KG1 (cell line): ENCODE measurements around the gene BCAP31.
"Not testable (repeated sequence)": the region's sequence is repeated elsewhere in the genome, so short reads cannot be mapped to it uniquely, and the experiment has no call there.

Experiments used
- DNase-seq: peaks from one replicate; lab custom pipeline; 2025; lab: John Stamatoyannopoulos, UW

Gene BCAP31

DNA sequence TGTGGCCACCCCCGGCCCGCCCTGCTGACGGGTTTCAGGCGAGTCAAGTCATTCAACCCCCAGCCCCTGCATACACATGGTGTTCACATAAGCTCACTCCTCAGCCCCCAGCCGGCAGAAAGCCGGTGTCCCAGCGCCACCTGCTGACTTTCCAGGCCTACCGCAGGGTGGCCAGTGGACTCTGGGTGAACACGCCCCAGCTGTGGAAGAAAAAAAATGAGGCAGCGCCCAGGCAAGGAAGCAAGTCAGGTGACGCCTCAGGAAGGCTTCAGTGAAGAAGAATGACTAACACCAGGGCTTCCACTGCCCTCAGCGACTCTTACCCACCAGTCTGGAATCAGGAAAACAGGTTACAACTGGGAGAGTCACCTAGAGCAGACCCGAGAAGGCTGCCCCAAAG lies 15.8 kb downstream of the BCAP31 start:
- DNase-seq = no peak

- DNase-seq = no peak
Observed at GRCh38 chrX:153707406-153707805, 16.8 kb downstream of the BCAP31 start.

- DNase-seq = no peak
Observed at GRCh38 chrX:153706799-153707198, 17.4 kb downstream of the BCAP31 start.

- DNase-seq = not testable (repeated sequence)
Observed at GRCh38 chrX:153705403-153706060, 18.7 kb downstream of the BCAP31 start.

DNA sequence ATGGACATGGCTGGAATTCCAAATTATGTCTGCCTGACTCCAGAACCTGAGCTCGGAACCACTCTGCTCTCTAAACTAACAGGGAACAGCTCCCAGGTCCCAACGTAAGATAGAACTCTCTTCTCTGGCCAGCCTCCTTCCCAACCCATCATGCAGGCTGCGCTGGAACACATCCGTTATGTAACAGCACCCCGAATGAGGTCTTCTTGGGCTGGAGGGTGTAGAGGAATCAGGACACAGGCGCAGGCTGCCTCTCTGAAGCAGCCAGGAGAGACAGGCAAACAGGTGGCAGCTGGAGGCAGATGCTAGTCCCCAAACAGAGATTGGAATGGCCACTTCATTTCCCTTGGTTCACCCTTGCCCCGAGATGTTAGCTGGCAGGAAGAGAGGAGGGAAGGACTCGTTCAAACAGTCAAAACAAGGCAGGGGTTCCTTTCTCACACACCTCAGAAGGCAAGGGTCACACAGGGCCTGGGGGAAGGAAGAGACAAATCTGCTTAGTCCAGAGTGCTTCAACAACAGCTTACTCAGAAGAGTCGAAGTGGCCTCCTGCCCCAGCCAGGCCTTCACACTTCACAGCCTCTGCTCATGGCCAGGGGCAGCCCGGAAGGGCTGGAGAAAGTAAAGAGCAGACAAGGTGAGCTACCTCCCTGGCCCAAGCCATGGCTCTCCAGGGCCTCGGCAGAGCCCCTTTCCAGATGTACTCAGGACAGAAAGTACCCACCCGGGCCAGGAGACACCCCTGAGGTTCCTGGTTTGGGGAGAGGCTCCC lies 19.4 kb downstream of the BCAP31 start:
- not testable (repeated sequence) for DNase-seq

- DNase-seq = no peak
Observed at GRCh38 chrX:153704021-153704526, 20.1 kb downstream of the BCAP31 start.

DNA sequence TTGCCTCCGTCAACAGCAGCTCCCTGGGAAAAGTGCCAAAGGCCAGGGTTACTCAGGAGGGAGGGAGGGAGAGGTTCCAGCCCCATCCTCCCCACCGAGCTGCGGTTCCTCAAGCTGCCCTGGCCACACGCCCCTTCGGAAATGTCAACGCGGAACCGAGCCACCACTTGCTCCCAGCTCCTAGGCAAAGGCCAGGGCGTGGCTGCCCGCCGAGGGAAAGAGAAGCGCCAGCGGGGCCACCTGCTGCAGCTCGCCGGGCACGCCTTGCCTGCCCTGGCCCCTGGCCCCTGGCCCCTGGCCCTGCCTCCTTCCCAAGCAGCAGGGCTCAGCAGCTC lies 21.2 kb downstream of the BCAP31 start:
- DNase-seq = no peak

- no peak for DNase-seq
Observed at GRCh38 chrX:153702336-153703035, 21.7 kb downstream of the BCAP31 start.

GRCh38 chrX:153701706-153702105 lies 22.5 kb downstream of the BCAP31 start:
- DNase-seq = no peak

- DNase-seq = no peak
Observed at GRCh38 chrX:153700967-153701366, 23.2 kb downstream of the BCAP31 start.

GRCh38 chrX:153700376-153700945 lies 23.7 kb downstream of the BCAP31 start:
- no peak for DNase-seq

GRCh38 chrX:153699784-153700371 lies 24.3 kb downstream of the BCAP31 start:
- not testable (repeated sequence) for DNase-seq

- not testable (repeated sequence) for DNase-seq
Observed at GRCh38 chrX:153699210-153699783, 24.9 kb downstream of the BCAP31 start.

DNA sequence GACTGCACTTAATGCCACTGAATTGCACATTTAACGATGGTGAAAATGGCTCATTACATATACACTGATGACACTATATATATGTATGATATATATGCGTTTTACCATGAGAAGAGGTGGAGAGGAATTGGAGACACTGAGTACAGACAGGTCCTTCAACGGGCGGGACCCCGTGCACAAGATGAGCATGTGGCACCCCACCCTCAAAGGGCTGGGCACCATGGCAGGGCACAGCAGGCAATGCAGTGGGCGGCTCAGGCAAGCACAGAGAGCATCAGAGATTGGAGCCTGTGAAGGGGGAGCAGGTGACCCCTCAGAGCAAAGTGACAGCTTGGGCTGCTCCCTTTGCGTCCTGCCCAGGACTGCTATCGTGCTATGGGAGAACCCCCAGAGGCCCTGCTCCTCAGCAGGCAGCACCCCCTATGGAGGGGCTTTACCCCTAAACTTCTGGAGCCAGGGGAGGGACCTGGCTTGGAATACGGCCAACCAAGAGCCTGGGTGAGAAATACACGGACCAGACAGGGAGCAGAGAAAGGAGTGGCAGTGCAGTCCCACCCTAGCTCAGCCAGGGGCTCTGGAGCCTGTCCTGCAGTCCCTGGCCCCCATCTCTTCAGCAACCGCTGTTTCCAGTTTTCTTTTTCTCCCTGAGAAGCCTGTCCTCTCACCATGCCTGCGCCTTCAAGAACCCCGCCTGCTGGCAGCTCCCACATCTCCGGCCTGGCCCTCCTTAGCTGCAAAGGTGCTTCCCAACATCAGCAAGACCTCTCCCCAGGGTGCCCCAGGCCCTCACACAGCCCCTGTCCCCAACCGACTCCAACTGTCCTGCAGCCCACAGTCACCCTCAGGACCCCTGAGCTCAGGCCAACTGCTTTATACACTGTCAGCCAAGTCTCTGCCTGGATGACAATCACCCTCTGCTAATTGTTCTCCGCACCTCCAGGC lies 26.0 kb downstream of the BCAP31 start:
- no peak for DNase-seq

DNA sequence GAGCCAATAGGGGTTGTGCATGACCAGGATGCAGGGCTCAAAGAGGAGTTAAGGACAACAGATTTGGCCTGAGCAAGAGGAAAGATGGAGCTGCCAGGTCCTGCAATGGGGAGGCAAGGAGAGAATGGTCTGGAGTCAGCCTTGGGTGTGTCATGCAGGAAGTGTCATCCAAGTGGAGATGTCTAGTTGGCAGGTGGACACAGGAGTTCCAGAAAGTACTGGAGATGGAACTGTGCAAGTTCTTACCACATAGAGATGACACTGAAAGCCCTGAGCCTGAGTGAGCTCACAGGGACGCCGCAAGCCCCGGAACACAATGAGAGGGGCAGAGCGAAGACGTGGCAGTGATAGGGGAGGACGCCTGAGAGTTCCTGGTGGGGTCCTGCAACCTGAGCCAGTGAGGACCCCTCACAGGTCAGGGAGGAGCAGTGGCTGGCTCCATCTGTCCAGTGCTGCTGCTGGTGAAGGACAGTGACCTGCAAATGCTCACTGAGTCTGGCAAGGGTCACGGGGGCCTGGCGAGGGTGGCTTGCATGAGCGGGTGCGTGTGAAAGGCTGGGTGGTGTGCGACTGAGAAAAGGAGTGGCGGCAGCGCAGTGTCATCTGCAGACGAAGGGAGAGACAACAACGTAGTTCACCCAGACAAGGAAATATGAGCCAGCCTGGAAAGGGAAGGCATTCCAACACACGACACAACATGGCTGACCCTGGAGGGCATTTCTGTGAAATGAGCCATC lies 27.0 kb downstream of the BCAP31 start:
- DNase-seq = not testable (repeated sequence)

DNA sequence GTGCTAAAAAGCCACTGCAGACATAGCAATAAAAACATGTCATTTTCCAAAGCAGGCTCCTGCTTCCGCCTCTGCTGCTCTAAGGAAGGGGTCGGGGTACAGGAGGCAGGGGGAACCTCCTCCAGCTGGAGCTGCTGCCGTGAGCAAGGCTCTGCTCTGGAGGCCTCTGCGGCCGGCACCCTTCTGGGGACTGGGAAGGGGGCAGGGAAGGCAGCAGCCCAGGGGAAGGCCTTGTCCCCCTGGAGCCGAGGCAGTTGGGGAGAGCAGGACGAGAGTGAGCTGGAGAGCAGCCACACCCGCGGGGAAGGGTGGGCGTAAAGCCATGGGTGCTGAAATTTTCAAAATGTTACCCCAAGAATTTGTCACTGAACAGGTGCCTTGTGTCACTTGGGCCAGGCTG lies 27.6 kb downstream of the BCAP31 start:
- DNase-seq = not testable (repeated sequence)

DNA sequence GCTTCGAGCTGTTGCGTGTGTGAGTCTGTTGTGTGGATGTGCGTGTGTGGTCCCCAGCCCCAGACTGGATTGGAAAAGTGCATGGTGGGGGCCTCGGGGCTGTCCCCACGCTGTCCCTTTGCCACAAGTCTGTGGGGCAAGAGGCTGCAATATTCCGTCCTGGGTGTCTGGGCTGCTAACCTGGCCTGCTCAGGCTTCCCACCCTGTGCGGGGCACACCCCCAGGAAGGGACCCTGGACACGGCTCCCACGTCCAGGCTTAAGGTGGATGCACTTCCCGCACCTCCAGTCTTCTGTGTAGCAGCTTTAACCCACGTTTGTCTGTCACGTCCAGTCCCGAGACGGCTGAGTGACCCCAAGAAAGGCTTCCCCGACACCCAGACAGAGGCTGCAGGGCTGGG lies 28.1 kb downstream of the BCAP31 start:
- DNase-seq = no peak

DNA sequence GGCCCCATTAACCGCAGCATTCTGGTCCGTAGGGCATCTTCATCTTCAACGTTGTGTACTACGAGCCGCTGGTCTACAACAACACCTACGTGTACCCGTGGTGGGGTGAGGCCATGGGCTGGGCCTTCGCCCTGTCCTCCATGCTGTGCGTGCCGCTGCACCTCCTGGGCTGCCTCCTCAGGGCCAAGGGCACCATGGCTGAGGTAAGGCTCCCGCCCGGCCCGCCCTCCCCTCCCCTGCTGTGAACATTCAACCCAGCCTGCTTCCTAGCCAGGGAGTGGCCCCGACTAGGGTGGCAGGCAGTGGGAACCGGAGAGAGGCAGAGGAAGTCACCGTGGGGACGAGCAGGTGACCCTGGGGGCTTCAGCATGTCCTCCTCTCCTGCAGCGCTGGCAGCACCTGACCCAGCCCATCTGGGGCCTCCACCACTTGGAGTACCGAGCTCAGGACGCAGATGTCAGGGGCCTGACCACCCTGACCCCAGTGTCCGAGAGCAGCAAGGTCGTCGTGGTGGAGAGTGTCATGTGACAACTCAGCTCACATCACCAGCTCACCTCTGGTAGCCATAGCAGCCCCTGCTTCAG lies 29.4 kb downstream of the BCAP31 start:
- no peak for DNase-seq

- not testable (repeated sequence) for DNase-seq
Observed at GRCh38 chrX:153694256-153694655, 29.9 kb downstream of the BCAP31 start.
